HepG2 (cell line): ENCODE data around the gene ZFP36L2. TPM values are rescaled to one million over a fixed set of nuclear protein-coding genes. Genes with fewer than 3 reads are reported as not detected.

Experiments used
- AHR ChIP-seq: IDR thresholded peaks from 2 replicates; pipeline ENCODE4 v1.6.1; 2018; ENCODE audit warnings: missing genetic modification reagents, missing compliant biosample characterization
- ARNTL ChIP-seq: sonication (generic); formaldehyde crosslinking; IDR thresholded peaks from 2 replicates; pipeline ENCODE4 v1.4.0; 2020; ENCODE audit warnings: mild to moderate bottlenecking, missing genetic modification reagents
- ATF4 ChIP-seq, 2 experiments: fragments of 450-650 bp in 1 of 2; sonication (generic) in 1 of 2; formaldehyde crosslinking; IDR thresholded peaks; 2 replicates each; pipeline versions ENCODE4 v1.5.0 to v1.8.0; 2020 to 2022; ENCODE audit warnings: mild to moderate bottlenecking in 1 of 2, missing genetic modification reagents in 1 of 2
- BHLHE40 ChIP-seq: IDR thresholded peaks from 2 replicates; pipeline ENCODE4 v1.6.1; 2011; ENCODE audit warnings: low read length, improper control_type of control experiment
- ERF ChIP-seq: IDR thresholded peaks from 2 replicates; pipeline ENCODE4 v1.6.1; 2018; ENCODE audit warnings: missing biosample characterization, missing genetic modification reagents
- ESRRA ChIP-seq: sonication (generic); formaldehyde crosslinking; IDR thresholded peaks from 2 replicates; pipeline ENCODE4 v1.5.1; 2020; ENCODE audit warnings: mild to moderate bottlenecking, low read depth, missing genetic modification reagents
- KLF13 ChIP-seq: sonication (generic); formaldehyde crosslinking; IDR thresholded peaks from 2 replicates; pipeline ENCODE4 v1.4.0; 2020; ENCODE audit warnings: mild to moderate bottlenecking, missing genetic modification reagents
- KLF16 ChIP-seq, 2 experiments: sonication (generic) in 1 of 2; formaldehyde crosslinking in 1 of 2; IDR thresholded peaks; 2 replicates each; pipeline versions ENCODE4 v1.6.1 to v1.8.0; 2016 to 2023; ENCODE audit warnings: missing genetic modification reagents in 2 of 2, missing compliant biosample characterization in 1 of 2
- NR1H2 ChIP-seq: sonication (generic); formaldehyde crosslinking; IDR thresholded peaks from 2 replicates; pipeline ENCODE4 v1.8.1; 2022; ENCODE audit warnings: low read depth, missing genetic modification reagents, borderline replicate concordance
- PATZ1 ChIP-seq: sonication (generic); formaldehyde crosslinking; IDR thresholded peaks from 2 replicates; pipeline ENCODE4 v1.4.0; 2020; ENCODE audit warnings: missing genetic modification reagents
- POGK ChIP-seq: sonication (generic); formaldehyde crosslinking; conservative IDR thresholded peaks from 2 replicates; pipeline ENCODE4 v1.8.0; 2022; ENCODE audit warnings: mild to moderate bottlenecking, moderate library complexity, missing genetic modification reagents
- RARA ChIP-seq: IDR thresholded peaks from 2 replicates; pipeline ENCODE4 v1.6.1; 2016; ENCODE audit warnings: missing genetic modification reagents, missing compliant biosample characterization
- RELA ChIP-seq: sonication (generic); formaldehyde crosslinking; IDR thresholded peaks from 2 replicates; pipeline ENCODE4 v1.4.0; 2020; ENCODE audit warnings: missing genetic modification reagents
- SAP130 ChIP-seq: IDR thresholded peaks from 2 replicates; pipeline ENCODE4 v1.6.1; 2016; ENCODE audit warnings: low read depth
- SP5 ChIP-seq: IDR thresholded peaks from 2 replicates; pipeline ENCODE4 v1.6.1; 2016; ENCODE audit warnings: low read depth, borderline replicate concordance
- SUZ12 ChIP-seq: fragments of 150-350 bp; IDR thresholded peaks from 2 replicates; pipeline ENCODE4 v1.6.1; 2014; ENCODE audit warnings: low read depth, low read length
- ZBTB7A ChIP-seq: sonication (generic); formaldehyde crosslinking; IDR thresholded peaks from 2 replicates; pipeline ENCODE4 v1.8.0; 2022; ENCODE audit warnings: mild to moderate bottlenecking, missing genetic modification reagents
- ZBTB7B ChIP-seq: sonication (generic); formaldehyde crosslinking; IDR thresholded peaks from 2 replicates; pipeline ENCODE4 v1.4.0; 2020; ENCODE audit warnings: missing genetic modification reagents
- ZNF556 ChIP-seq: sonication (generic); formaldehyde crosslinking; IDR thresholded peaks from 2 replicates; pipeline ENCODE4 v1.4.0; 2020; ENCODE audit warnings: mild to moderate bottlenecking, missing genetic modification reagents, borderline replicate concordance
- ZNF616 ChIP-seq: sonication (generic); formaldehyde crosslinking; IDR thresholded peaks from 2 replicates; pipeline ENCODE4 v1.5.0; 2020; ENCODE audit warnings: low read depth, mild to moderate bottlenecking, missing genetic modification reagents
- ZNF644 ChIP-seq: IDR thresholded peaks from 2 replicates; pipeline ENCODE4 v1.6.1; 2016; ENCODE audit warnings: low read depth
- ZNF660 ChIP-seq: sonication (generic); formaldehyde crosslinking; IDR thresholded peaks from 2 replicates; pipeline ENCODE4 v1.5.1; 2020; ENCODE audit warnings: mild to moderate bottlenecking, low read depth, missing genetic modification reagents, borderline replicate concordance
- ZNF674 ChIP-seq: sonication (generic); formaldehyde crosslinking; IDR thresholded peaks from 2 replicates; pipeline ENCODE4 v1.5.0; 2020; ENCODE audit warnings: low read depth, mild to moderate bottlenecking, missing genetic modification reagents
- ZNF691 ChIP-seq: sonication (generic); formaldehyde crosslinking; IDR thresholded peaks from 2 replicates; pipeline ENCODE4 v1.4.0; 2020; ENCODE audit warnings: missing genetic modification reagents, low read depth, mild to moderate bottlenecking, borderline replicate concordance
- ZNF775 ChIP-seq: sonication (generic); formaldehyde crosslinking; IDR thresholded peaks from 2 replicates; pipeline ENCODE4 v1.4.0; 2020; ENCODE audit warnings: missing genetic modification reagents, mild to moderate bottlenecking, moderate library complexity, borderline replicate concordance
- polyA plus RNA-seq, 8 experiments: library from polyadenylated mRNA; depleted of rRNA in 3 of 8; stranded (reverse) in 7 of 8; unstranded in 1 of 8; fragments of >200 nt; fragmentation: Illumina TruSeq in 4 of 8; extraction: Trizol in 4 of 8; gene quantifications; 2 replicates each; pipeline versions ENCODE4 v1.2.1 to v1.2.3, GENCODE V29; 2011 to 2016; ENCODE audit warnings: low read depth in 4 of 8, missing spikeins in 1 of 8, mixed read lengths in 1 of 8; ENCODE audit not compliant: insufficient read depth in 1 of 8
- total RNA-seq, 5 experiments: library from RNA; depleted of rRNA; stranded (reverse); fragments of >200 nt; fragmentation: Illumina TruSeq; extraction: Trizol; gene quantifications; 2 replicates each; pipeline ENCODE4 v1.2.3, GENCODE V29; 2016; ENCODE audit warnings: low read depth in 1 of 5

Gene ZFP36L2
- total and polyA plus RNA-seq, 2 of the 13 experiments (the other 11 are each of a cell fraction or from before 2014, with no cell fraction given), result 11.2 to 21.8 TPM

GRCh38 chr2:43188561-43189386 lies 37.6 kb downstream of the ZFP36L2 start (continued):
- 0 out of 2 replicates have a peak, but pooled peaks have one; percentile 38 for TF ChIP-seq ZNF556 (CRISPR knock-in tag)
- no peak for TF ChIP-seq ZNF660 (CRISPR knock-in tag)
- TF ChIP-seq KLF16 (CRISPR knock-in tag; IDR thresholded peaks at IDR 0.05), result peak; percentile 59 to 71; a peak in 2 of 4 replicates
- no peak for TF ChIP-seq ZNF775
- no peak for TF ChIP-seq SUZ12
- TF ChIP-seq ZNF616 (CRISPR knock-in tag), result no peak
- peak; percentile 66; the same call in 1 of the 2 replicates for TF ChIP-seq PATZ1
- TF ChIP-seq KLF13 (CRISPR knock-in tag), result peak; percentile 75; the same call in 1 of the 2 replicates
- peak; percentile 10; the same call in 1 of the 2 replicates for TF ChIP-seq ZNF691 (CRISPR knock-in tag)
- TF ChIP-seq ARNTL (CRISPR knock-in tag), result peak; percentile 70; the same call in 1 of the 2 replicates
- TF ChIP-seq POGK, result 0 out of 2 replicates have a peak, but pooled peaks have one; percentile 48
- TF ChIP-seq RELA, result no peak
- TF ChIP-seq ZBTB7B (CRISPR knock-in tag), result peak; percentile 80; the same call in 1 of the 2 replicates
- no peak for TF ChIP-seq NR1H2 (CRISPR knock-in tag)
- TF ChIP-seq BHLHE40, result peak; percentile 60; the same call in 1 of the 2 replicates
- peak; percentile 9; the same call in 1 of the 2 replicates for TF ChIP-seq ZNF644 (CRISPR knock-in tag)
- TF ChIP-seq ZBTB7A, result peak; percentile 48; the same call in 1 of the 2 replicates
- TF ChIP-seq RARA (CRISPR knock-in tag), result peak; percentile 67
- no peak for TF ChIP-seq ZNF674 (CRISPR knock-in tag)
- TF ChIP-seq ERF (CRISPR knock-in tag), result 0 out of 2 replicates have a peak, but pooled peaks have one; percentile 32
- no peak for TF ChIP-seq ATF4 (CRISPR knock-in tag; IDR thresholded peaks at IDR 0.05)
- TF ChIP-seq ESRRA (CRISPR knock-in tag), result peak; percentile 99
- TF ChIP-seq SAP130 (CRISPR knock-in tag), result 0 out of 2 replicates have a peak, but pooled peaks have one; percentile 24
- no peak for TF ChIP-seq AHR (CRISPR knock-in tag)
- peak; percentile 90 for TF ChIP-seq SP5 (CRISPR knock-in tag)
